DMS114 treated with DMSO at 0.1 percent for 48 hours (cell line): ENCODE results near the gene HEPHL1.
"Not testable (repeated sequence)": the region's sequence is repeated elsewhere in the genome, so short reads cannot be mapped to it uniquely, and the experiment has no call there.

Experiments used
- DNase-seq: peaks from one replicate; lab custom pipeline; 2025; ENCODE audit not compliant: unreplicated experiment; lab: John Stamatoyannopoulos, UW

HEPHL1 gene

DNA sequence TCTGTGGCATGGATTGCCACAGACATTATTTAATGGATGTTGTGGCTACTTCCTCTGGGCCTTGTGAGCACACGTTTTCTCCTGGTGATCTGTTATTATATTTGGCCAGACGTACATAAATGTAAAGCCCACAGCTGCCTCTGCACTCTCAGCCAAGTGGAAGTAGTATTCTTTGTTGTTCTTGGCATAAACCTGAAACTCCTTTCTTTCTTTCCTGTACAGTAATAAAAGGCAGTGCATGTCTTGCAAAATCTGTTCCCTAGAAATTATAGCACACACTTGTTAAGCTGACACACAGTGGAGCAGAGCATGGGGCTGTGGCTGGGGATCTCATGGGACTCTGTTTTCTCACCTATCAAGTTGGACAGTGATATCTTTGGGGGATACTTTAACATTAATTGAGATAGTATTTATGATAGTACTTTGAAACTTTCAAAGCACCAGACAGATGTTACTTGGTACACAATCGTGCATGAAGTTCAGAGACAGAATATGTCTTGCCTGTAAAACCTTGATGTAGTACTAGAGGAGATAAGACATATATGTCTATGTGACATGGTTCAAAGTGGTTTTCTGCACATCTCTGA lies 128.4 kb downstream of the HEPHL1 start:
- DNase-seq = no peak

DNA sequence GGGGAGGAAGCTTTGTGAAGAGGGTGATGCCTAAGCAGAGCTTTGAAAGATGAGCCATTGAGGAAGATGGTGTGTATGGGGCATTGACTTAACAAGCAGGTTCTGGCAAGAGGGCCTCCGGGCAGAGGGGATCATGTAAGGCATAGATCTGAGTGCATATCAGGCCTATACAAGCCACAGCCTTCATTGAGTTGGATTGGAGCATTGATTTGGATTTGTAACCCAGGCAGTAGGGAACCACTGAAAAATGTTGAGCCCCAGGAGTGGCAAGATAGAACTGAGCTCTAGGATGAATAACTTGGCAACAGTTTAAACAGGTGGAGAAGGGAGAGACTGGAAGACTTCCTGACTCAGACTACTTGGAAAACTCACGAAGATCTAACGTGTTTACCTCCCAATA lies 128.9 kb downstream of the HEPHL1 start:
- DNase-seq = no peak

DNA sequence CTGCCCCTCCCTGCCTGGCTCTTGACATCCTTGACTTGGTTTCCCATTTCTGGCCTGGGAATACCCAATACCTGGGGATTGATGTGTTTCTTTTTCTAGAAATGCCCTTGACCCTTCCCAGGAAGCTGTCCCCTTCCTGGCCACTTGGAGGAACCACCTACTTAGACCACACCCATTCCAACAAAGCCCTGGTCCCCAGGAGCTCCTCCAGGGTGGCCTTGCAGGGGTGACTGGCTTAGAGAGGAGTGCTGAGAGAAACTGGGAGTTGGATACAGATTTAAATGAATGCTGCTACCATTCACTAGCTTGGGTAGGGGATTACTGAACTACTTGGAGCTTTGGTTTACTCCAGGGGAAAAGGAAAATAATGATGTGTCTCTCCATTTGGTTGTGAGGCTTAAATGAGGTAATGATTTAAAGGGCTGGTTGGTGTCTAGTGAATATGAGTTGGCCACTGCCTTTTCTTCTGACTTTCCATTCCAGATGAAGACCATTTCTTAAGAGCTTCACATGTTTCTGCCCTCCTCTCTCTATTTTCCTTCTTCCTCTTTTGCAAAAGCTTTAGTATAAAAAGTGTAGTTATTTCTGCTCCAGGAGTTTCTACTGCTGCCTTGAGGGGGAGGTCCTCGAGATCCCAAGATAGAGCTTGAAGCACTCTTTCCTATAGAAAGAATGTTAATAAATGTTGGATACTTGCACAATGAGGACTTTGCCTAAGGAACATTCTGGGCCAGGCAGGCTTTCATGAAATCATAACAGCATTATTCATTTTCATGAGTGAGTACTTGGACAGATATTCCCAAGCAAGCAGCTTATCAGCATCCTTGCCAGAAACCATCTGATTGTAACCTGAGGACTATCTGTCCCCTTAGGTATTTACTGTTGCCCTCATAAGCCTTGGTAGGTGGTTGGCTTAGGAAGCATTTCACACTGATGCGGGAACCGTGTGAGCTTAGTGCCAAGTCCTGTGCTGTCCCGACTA lies 129.8 kb downstream of the HEPHL1 start:
- no peak for DNase-seq

DNA sequence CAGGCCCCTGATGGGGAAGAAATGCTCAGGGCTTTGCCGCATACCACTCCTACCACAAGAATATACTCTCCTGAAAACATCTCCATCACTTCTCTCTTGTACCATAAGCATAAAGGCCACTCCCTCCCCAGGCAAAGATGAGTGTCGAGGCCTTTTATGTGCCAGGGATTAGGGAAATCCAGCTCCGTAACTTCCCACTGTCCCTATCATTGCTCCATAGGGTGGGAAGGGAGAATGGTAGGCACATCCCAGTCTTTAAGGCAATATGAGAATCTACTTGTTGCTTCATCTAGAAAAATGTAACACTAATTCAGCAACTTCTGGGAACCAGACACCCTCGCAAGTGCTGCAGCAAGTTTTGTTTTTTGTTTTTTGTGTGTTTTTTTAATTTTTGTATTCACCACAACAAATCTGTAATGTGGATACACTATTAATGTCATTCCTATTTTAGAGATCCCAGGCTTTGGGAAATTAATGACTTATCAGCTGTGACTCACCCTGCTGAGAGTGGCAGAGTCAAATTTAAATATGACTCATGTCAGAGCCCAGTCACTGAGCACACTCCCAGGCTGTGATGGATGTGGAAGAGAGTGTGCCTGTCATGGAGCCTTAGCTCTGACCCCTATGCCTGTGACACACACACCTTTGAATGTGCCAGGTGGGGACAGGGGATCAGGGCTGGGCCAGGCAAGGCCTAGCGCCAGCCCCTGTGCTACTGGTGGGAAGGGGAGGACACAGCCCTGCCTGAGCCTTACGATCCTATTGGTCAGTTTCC lies 130.9 kb downstream of the HEPHL1 start:
- DNase-seq = no peak

DNA sequence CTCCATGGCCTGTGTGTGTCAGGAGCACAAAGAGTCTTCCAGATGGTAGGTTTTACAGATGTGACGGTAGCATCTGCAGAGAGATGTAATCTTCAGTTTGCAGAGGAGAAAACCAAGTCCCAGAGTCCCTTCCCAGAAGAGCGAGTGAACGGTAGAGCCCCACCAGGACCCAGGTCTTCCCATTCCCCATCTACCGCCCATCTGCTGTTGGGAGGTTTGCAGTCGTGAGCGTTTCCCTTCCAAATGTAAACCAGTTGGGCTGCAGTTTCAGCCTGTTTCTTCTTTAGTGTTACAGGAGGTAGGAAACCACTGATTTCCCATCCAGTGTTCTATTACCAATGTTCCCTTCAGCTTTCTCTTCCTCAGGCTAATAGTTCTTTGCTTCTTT lies 131.5 kb downstream of the HEPHL1 start:
- no peak for DNase-seq

DNA sequence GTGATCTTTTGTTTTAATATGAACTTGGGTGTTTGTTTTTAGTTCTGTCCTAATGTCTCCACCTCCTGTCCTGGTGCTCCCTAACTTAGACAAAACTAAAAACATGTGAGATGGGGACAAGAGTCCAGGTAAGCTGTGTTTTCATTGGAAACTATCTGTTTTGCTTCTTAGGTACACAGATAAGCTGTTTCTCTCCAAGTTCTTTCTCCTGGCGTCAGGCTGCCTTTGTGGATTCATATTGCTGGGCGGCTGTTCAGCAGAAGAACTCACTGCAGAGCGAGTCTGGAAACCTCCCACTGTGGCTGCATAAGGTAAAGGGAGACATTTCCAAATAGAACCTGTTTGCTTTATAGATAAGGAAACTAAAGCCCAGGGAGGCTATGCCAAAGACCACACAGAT lies 132.2 kb downstream of the HEPHL1 start:
- DNase-seq = no peak

DNA sequence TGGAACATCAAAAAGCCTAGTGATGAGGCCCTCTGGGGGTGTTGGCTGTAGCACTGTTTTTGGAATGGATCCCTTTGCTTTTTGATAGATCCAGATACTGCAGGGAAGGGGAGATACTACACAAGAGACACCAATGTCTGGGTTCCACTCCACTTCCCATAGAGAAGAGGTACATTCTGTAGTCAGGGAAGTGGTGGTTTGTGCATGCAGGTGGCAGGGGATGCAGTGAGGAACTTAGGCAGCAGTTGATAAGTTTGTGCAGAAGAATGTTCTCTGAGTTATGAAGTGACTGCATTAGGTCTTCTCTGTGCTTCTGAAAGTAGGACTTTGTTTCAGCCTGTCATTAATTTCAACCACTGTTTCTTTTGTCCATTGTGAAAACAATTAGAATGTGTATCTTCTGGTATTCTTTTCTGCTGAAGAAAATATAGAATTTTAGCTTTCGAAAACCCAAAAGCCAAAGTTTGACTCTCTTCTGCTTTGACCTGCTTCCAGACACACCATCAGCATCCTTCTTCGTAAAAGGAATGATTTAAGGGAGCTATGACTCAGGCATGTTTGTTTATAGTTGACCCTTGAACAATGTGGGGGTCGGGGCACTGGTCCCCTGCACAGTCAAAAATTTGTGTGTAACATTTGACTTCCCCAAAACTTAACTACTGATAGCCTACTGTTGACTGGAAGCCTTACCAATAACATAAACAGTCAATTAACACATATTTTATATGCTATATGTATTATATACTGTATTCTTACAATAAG lies 133.1 kb downstream of the HEPHL1 start:
- no peak for DNase-seq

DNA sequence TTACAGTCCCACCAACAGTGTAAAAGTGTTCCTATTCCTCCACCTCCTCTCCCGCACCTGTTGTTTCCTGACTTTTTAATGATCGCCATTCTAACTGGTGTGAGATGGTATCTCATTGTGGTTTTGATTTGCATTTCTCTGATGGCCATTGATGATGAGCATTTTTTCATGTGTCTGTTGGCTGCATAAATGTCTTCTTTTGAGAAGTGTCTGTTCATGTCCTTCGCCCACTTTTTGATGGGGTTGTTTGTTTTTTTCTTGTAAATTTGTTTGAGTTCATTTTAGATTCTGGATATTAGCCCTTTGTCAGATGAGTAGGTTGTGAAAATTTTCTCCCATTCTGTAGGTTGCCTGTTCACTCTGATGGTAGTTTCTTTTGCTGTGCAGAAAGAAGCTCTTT lies 136.2 kb downstream of the HEPHL1 start:
- not testable (repeated sequence) for DNase-seq
